GM12878 (cell line): Measurements from ENCODE around the gene TPD52L2. TPM values are rescaled to one million over a fixed set of nuclear protein-coding genes. Genes with fewer than 3 reads are reported as not detected.

Experiments
- ATAC-seq: fragments of 200-7000 bp; cut with Tn5 transposase; 3 replicates; pipeline ENCODE4 v1.9.1; 2020; ENCODE audit warnings: mild to moderate bottlenecking, moderate library complexity
- BruUV-seq: library from RNA; stranded (reverse); fragments of 400-500 nt; replicated peaks from 2 replicates; lab custom pipeline; 2021; lab: Mats Ljungman, UMichigan
- CTCF ChIA-PET: fragments of 300-600 bp; sonication (Branson Sonifier 250); formaldehyde crosslinking; extraction: SDS; loops from one replicate; lab custom pipeline; 2021; ENCODE audit warnings: inconsistent platforms; lab: Yijun Ruan, JAX
- POLR2A ChIA-PET: fragments of 350-600 bp; formaldehyde crosslinking; extraction: SDS; loops from one replicate; lab custom pipeline; 2021; ENCODE audit warnings: inconsistent platforms; lab: Charles Lee
- RAD21 ChIA-PET: fragments of 300-600 bp; sonication (Branson Sonifier 250); formaldehyde crosslinking; loops from one replicate; lab custom pipeline; 2023; ENCODE audit warnings: antibody characterized with exemption; ENCODE audit not compliant: unreplicated experiment; lab: Charles Lee
- SMC1A ChIA-PET: fragments of 300-600 bp; sonication (Branson Sonifier 250); formaldehyde crosslinking; loops from one replicate; lab custom pipeline; 2023; ENCODE audit not compliant: unreplicated experiment, uncharacterized antibody; lab: Charles Lee
- DNase-seq: peaks from one replicate; pipeline ENCODE4 v3.0.0-alpha.2; 2011; ENCODE audit warnings: low read depth, low spot score
- FAIRE-seq: peaks from 3 replicates; lab custom pipeline; 2011; peaks lifted over from hg19 to GRCh38; lab: Jason Lieb, UNC
- H2AFZ ChIP-seq: 2 replicates; pipeline ENCODE4 v1.6.0; 2011; ENCODE audit warnings: low read depth, low read length, control low read depth; ENCODE audit not compliant: control insufficient read depth
- H3K27ac ChIP-seq: 2 replicates; pipeline ENCODE4 v1.5.1; 2011; ENCODE audit warnings: control low read depth; ENCODE audit not compliant: control insufficient read depth, insufficient read depth
- H3K27me3 ChIP-seq, 2 experiments: replicated peaks in 1 of 2; 2 replicates each; pipeline versions ENCODE4 v1.6.0 to v1.6.1; 2011; ENCODE audit warnings: low read length in 1 of 2; ENCODE audit not compliant: control insufficient read depth in 2 of 2, insufficient read depth in 2 of 2
- H3K36me3 ChIP-seq, 2 experiments: 2 replicates each; pipeline ENCODE4 v1.5.1; 2011; ENCODE audit warnings: low read length in 1 of 2; ENCODE audit not compliant: control insufficient read depth in 2 of 2, insufficient read depth in 2 of 2
- H3K4me1 ChIP-seq: 2 replicates; pipeline ENCODE4 v1.6.1; 2011; ENCODE audit warnings: mild to moderate bottlenecking, low read length, moderate library complexity, mixed read lengths; ENCODE audit not compliant: control insufficient read depth, insufficient read depth
- H3K4me2 ChIP-seq: 2 replicates; pipeline ENCODE4 v1.6.0; 2011; ENCODE audit warnings: control low read depth; ENCODE audit not compliant: control insufficient read depth, insufficient read depth
- H3K4me3 ChIP-seq: fragments of 200-600 bp; sonication (generic); 2 replicates; pipeline ENCODE4 v1.5.1; 2016
- H3K79me2 ChIP-seq: 2 replicates; pipeline ENCODE4 v1.6.0; 2011; ENCODE audit warnings: low read length; ENCODE audit not compliant: control insufficient read depth, insufficient read depth
- H3K9ac ChIP-seq: 2 replicates; pipeline ENCODE4 v1.8.0; 2011; ENCODE audit warnings: low read length, control low read depth, mixed read lengths; ENCODE audit not compliant: control insufficient read depth, insufficient read depth
- H3K9me3 ChIP-seq: replicated peaks from 3 replicates; pipeline ENCODE4 v1.5.1; 2011; ENCODE audit warnings: mild to moderate bottlenecking, low read length; ENCODE audit not compliant: control insufficient read depth, insufficient read depth
- H4K20me1 ChIP-seq: 2 replicates; pipeline ENCODE4 v1.6.0; 2011; ENCODE audit not compliant: control insufficient read depth, insufficient read depth
- BCL3 ChIP-seq: IDR thresholded peaks from 2 replicates; pipeline ENCODE4 v1.6.1; 2011; ENCODE audit warnings: borderline replicate concordance, low read depth, mild to moderate bottlenecking, moderate library complexity, low read length; ENCODE audit not compliant: insufficient read depth, poor library complexity, severe bottlenecking
- CEBPZ ChIP-seq: fragments of 150-350 bp; IDR thresholded peaks from 2 replicates; pipeline ENCODE4 v1.6.1; 2016; ENCODE audit warnings: low read depth, low read length
- CHD4 ChIP-seq: fragments of 200-600 bp; sonication (generic); IDR thresholded peaks from 2 replicates; pipeline ENCODE4 v1.6.1; 2016; ENCODE audit warnings: mild to moderate bottlenecking
- E2F8 ChIP-seq: fragments of 450-650 bp; IDR thresholded peaks from 2 replicates; pipeline ENCODE4 v1.6.1; 2018; ENCODE audit warnings: mild to moderate bottlenecking, low read depth, moderate library complexity; ENCODE audit not compliant: partially characterized antibody
- EED ChIP-seq: sonication (generic); IDR thresholded peaks from 2 replicates; pipeline ENCODE4 v1.6.1; 2016; ENCODE audit warnings: antibody characterized with exemption, low read depth
- FOXK2 ChIP-seq: fragments of 450-650 bp; IDR thresholded peaks from 2 replicates; pipeline ENCODE4 v1.6.1; 2017; ENCODE audit warnings: mild to moderate bottlenecking, moderate library complexity
- HSF1 ChIP-seq: fragments of 150-350 bp; IDR thresholded peaks from 2 replicates; pipeline ENCODE4 v1.6.1; 2014; ENCODE audit warnings: mild to moderate bottlenecking, low read depth, low read length
- IKZF1 ChIP-seq: fragments of 450-650 bp; conservative IDR thresholded peaks from 2 replicates; pipeline ENCODE4 v1.6.1; 2017; ENCODE audit warnings: antibody characterized with exemption, mild to moderate bottlenecking
- MYB ChIP-seq: fragments of 150-350 bp; IDR thresholded peaks from 2 replicates; pipeline ENCODE4 v1.6.1; 2014; ENCODE audit warnings: mild to moderate bottlenecking, low read depth, low read length, borderline replicate concordance
- NR2F1 ChIP-seq: fragments of 450-650 bp; conservative IDR thresholded peaks from 2 replicates; pipeline ENCODE4 v1.6.1; 2017; ENCODE audit warnings: mild to moderate bottlenecking
- TARDBP ChIP-seq: IDR thresholded peaks from 2 replicates; pipeline ENCODE4 v1.6.1; 2016; ENCODE audit warnings: borderline replicate concordance
- WGBS: methylation state at CpG from one replicate; pipeline ENCODE4 v1.1.6; 2016; ENCODE audit warnings: low lambda C conversion rate; ENCODE audit not compliant: insufficient replicate concordance, insufficient coverage; ENCODE audit errors: missing lambda C conversion rate; 5-methylcytosine and 5-hydroxymethylcytosine counted together
- in situ Hi-C: fragments of 300-500 bp; cut with MboI; formaldehyde crosslinking; loops from 9 replicates; pipeline ENCODE4 v1.14.3; 2018; ENCODE audit warnings: mixed read lengths
- intact Hi-C: fragments of 100-400 bp; cut with micrococcal nuclease; formaldehyde crosslinking; loops from one replicate; pipeline ENCODE4 v1.14.2; 2022; ENCODE audit not compliant: unreplicated experiment
- polyA plus RNA-seq, 11 experiments: library from polyadenylated mRNA; depleted of rRNA in 4 of 11; unstranded in 6 of 11; stranded (reverse) in 5 of 11; fragments of >200 nt; fragmentation: Nextera tagmentation in 4 of 11; fragmentation: Illumina TruSeq in 1 of 11; extraction: Ambion mirVana in 4 of 11; extraction: Trizol in 1 of 11; gene quantifications; 1 replicate in 1 of 11; 2 replicates in 10 of 11; pipeline versions ENCODE4 v1.2.1 to v1.2.3, GENCODE V29; 2011 to 2016; ENCODE audit warnings: inconsistent platforms in 2 of 11, missing spikeins in 2 of 11, low read depth in 1 of 11
- total RNA-seq, 4 experiments: library from RNA; depleted of rRNA in 3 of 4; stranded (reverse); fragments of >200 nt in 3 of 4; fragmentation: Illumina TruSeq in 1 of 4; extraction: Trizol in 1 of 4; gene quantifications; 2 replicates each; pipeline versions ENCODE4 v1.2.1 to v1.2.3, GENCODE V29; 2013 to 2021

TPD52L2 gene
- total and polyA plus RNA-seq, 10 of the 15 experiments (the other 5 are each of a cell fraction or from before 2014, with no cell fraction given) = 1.6 to 71.0 (median 46.3) TPM

- in situ Hi-C loops (no loop called here), intact Hi-C loops (no loop called here)
- RAD21 ChIA-PET = interaction anchor here (1.0 kb wide), 1 partner anchor 291 kb away, joined by 3 read pairs; no protein-coding TSS in a partner anchor
- Histone ChIP-seq H3K4me3 (no peak overlapping the region), H3K9me3 (no peaks in the 10 kb centered on the region), H3K27me3 (peaks cover 9 to 11% of the 10 kb centered on the region in 2 experiments; a peak in 3 of 4 replicates), H3K36me3 (no peaks in the 10 kb centered on the region), H3K4me2 (no peak overlapping the region), H2AFZ (no peak overlapping the region), H3K4me1 (no peaks in the 10 kb centered on the region; the same call in 1 of the 2 replicates), H4K20me1 (peaks cover 7% of the 10 kb centered on the region; the same call in 1 of the 2 replicates), H3K27ac (no peak overlapping the region), H3K79me2 (no peaks in the 10 kb centered on the region), H3K9ac (no peak overlapping the region)
- POLR2A ChIA-PET = no interaction called here
- 55% methylated on average over 10 of the region's 10 CpGs for WGBS
- TF ChIP-seq HSF1 (no peak), NR2F1 (no peak), IKZF1 (no peak), BCL3 (no peak), CHD4 (no peak), FOXK2 (no peak), E2F8 (no peak), EED (no peak), TARDBP (no peak), CEBPZ (no peak), MYB (no peak)
- no peak for FAIRE-seq
- SMC1A ChIA-PET = interaction anchor here (0.8 to 1.3 kb wide), 2 partner anchors 43 to 229 kb away, joined by 3 to 4 read pairs; no protein-coding TSS in a partner anchor
- no peak for DNase-seq
- no TSS peak for BruUV-seq
- ATAC-seq = no peak
- CTCF ChIA-PET = no interaction called here
Measured at GRCh38 chr20:63828951-63829350, 36.1 kb upstream of the TPD52L2 start.
